ENCODE data around the gene SHMT2.

DNA sequence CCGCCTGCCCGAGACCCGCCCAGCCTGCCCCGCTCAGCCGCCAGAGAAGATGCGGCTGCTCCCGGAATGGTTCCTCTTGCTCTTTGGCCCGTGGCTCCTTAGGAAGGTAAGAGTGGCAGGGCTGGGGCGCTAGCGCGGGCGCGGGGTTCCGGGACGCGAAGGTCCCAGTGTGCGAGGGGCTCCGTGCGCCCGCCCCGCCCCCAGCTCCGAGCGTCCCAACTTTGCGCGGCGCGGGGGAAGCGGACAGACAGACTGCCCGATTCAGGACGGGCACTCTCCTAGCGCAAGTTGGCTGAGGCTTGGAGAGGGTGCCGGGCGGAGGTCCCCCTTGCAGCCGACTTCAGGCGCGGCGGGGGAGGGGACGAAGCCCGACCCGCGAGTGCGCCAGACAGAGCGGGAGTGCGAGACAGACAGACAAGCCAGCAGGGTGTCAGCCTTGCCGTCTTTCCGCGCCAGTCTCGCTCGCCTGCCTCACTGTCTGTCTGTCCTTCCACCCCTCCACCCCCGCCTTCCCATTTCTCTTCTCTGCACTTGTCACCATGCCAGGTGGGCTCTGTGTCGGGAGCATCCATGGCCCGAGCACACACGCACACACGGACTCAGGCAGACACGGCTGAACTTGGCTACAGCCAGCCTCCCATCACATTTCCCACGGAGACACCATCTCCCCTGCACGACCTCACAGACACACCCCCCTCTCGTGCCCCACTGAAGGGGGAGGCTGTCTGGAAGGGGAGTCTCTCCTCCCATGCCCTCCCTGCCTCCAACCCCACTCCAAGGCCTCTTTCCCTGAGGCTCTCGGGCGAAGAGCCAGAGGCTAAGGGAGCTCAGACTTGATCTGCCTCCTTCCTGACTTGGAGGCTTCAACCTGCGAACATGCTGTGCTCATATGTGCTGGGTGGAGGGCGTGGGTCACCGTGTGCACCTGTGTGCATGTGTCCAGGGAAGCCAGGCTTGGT is 12.3 kb upstream of the SHMT2 start:
- TF ChIP-seq POLR2A (IDR thresholded peaks at IDR 0.05), result no peak
- TF ChIP-seq, protein P1, sequence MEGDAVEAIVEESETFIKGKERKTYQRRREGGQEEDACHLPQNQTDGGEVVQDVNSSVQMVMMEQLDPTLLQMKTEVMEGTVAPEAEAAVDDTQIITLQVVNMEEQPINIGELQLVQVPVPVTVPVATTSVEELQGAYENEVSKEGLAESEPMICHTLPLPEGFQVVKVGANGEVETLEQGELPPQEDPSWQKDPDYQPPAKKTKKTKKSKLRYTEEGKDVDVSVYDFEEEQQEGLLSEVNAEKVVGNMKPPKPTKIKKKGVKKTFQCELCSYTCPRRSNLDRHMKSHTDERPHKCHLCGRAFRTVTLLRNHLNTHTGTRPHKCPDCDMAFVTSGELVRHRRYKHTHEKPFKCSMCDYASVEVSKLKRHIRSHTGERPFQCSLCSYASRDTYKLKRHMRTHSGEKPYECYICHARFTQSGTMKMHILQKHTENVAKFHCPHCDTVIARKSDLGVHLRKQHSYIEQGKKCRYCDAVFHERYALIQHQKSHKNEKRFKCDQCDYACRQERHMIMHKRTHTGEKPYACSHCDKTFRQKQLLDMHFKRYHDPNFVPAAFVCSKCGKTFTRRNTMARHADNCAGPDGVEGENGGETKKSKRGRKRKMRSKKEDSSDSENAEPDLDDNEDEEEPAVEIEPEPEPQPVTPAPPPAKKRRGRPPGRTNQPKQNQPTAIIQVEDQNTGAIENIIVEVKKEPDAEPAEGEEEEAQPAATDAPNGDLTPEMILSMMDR (IDR thresholded peaks at IDR 0.05), result no peak
- TF ChIP-seq POLR2AphosphoS5 (IDR thresholded peaks at IDR 0.05), result no peak
- TF ChIP-seq EP300 (IDR thresholded peaks at IDR 0.05), result no peak
